Body of pancreas (tissue), 4 donors: ENCODE data around the gene GNB1L. TPM values are rescaled to one million over a fixed set of nuclear protein-coding genes. Genes with fewer than 3 reads are reported as not detected.

Experiments
- ATAC-seq: fragments of 150-250 bp; one replicate; pipeline ENCODE4 v1.9.1; 2016
- DNase-seq, 4 donors: peaks; one replicate each; pipeline ENCODE4 v3.0.0-alpha.2; 2019
- H3K27ac ChIP-seq, 4 donors: fragments of 200-600 bp; sonication (generic); 1 replicate in 3 of 4; 2 replicates in 1 of 4; pipeline versions ENCODE4 v1.5.1 to v1.6.1; 2016 to 2019; ENCODE audit warnings: mild to moderate bottlenecking in 1 of 4, mixed read lengths in 1 of 4, moderate library complexity in 1 of 4
- H3K27me3 ChIP-seq, 2 donors: fragments of 200-600 bp; sonication (generic); one replicate each; pipeline ENCODE4 v1.6.0; 2016; ENCODE audit warnings: mild to moderate bottlenecking in 1 of 2
- H3K36me3 ChIP-seq, 2 donors: fragments of 200-600 bp; sonication (generic); replicated peaks in 1 of 2; 2 replicates each; pipeline ENCODE4 v1.5.1; 2016; ENCODE audit warnings: low read depth in 2 of 2; ENCODE audit not compliant: insufficient read depth in 1 of 2
- H3K4me1 ChIP-seq: fragments of 200-600 bp; sonication (generic); one replicate; pipeline ENCODE4 v1.6.0; 2016
- H3K4me3 ChIP-seq, 2 donors: fragments of 200-600 bp; sonication (generic); 1 replicate in 1 of 2; 2 replicates in 1 of 2; pipeline ENCODE4 v1.5.1; 2016 to 2019
- H3K9me3 ChIP-seq, 3 donors: fragments of 200-600 bp; sonication (generic); 1 replicate in 2 of 3; 2 replicates in 1 of 3; pipeline ENCODE4 v1.5.1; 2016
- POLR2A ChIP-seq, 3 donors: fragments of 450-650 bp; IDR thresholded peaks; one replicate each; pipeline ENCODE4 v1.6.1; 2016; ENCODE audit warnings: antibody characterized with exemption in 3 of 3, mild to moderate bottlenecking in 2 of 3
- WGBS, 2 donors: methylation state at CpG; one replicate each; pipeline ENCODE4 v1.1.5; 2017; 5-methylcytosine and 5-hydroxymethylcytosine counted together
- intact Hi-C: fragments of 100-400 bp; cut with DNase I; formaldehyde crosslinking; loops from one replicate; pipeline ENCODE4 v1.15.1; 2023
- total RNA-seq, 2 donors: library from RNA; depleted of rRNA; stranded (reverse); fragments of >200 nt; gene quantifications; one replicate each; pipeline ENCODE4 v1.1.0, GENCODE V29; 2016
- TF ChIP-seq, protein P1 (sequence below), 7 experiments: fragments of 450-650 bp in 4 of 7; fragments of 200-600 bp in 3 of 7; sonication (generic) in 3 of 7; IDR thresholded peaks; one replicate each; pipeline ENCODE4 v1.5.1; 2016 to 2019; ENCODE audit warnings: antibody characterized with exemption in 7 of 7

Gene GNB1L
- total RNA-seq, 2 donors from 2014 or later, result 1.3 to 3.3 TPM

DNA sequence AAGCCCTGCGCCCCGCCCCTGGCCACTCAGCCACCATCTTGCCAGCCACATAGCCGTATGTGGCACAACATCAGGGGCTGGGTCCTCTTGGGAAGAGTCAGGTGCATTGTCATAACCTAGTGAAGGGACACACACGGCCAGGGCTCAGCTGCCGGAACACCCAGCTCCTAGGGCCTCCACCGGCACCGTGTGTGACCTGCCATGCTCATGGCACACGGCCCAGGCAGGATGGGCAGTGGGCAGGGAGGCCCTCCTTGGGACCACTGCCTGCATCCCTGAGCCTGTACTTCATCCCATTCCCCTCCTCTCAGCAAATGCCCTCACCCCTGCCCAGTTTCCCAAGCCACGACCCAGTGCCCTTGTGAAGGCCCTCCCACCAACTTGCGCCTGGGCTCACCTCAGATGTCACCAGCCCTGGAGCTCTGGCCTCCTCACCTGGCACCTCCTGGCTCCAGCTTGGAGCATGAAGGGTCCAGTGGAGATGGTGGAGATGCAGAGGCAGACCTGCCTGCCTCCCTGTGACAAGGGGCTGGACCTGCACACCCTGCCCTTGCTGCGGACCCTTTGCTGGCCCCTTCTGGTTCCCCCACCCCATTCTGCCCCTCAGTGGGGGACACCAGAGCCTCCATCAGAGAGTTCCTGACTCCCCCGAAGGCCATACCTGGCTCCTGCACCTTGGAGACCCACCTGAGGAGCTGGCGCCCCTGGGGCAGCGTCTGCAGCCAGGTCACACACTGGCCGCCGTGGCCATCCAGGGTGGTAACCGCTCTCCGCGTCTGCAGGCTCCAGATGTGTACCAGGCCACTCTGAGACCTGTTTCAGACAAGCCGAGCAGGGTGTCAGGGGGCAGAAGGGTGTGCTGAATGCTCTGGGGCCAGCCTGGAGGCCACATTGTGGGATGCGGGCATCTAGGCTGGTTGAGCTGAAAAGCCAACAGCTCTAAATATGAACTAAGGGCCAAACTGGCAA, 34.5 kb downstream of the GNB1L start:
- Histone ChIP-seq H3K36me3 (no peaks in the 10 kb centered on the region), H3K4me1 (no peaks in the 10 kb centered on the region), H3K9me3 (no peaks in the 10 kb centered on the region), H3K27me3 (no peaks in the 10 kb centered on the region), H3K27ac (no peak overlapping the region), H3K4me3 (no peak overlapping the region)
- peak in 2 of 4 donors; percentile 6 to 8 for DNase-seq
- intact Hi-C loops, result no loop called here
- TF ChIP-seq, protein P1, sequence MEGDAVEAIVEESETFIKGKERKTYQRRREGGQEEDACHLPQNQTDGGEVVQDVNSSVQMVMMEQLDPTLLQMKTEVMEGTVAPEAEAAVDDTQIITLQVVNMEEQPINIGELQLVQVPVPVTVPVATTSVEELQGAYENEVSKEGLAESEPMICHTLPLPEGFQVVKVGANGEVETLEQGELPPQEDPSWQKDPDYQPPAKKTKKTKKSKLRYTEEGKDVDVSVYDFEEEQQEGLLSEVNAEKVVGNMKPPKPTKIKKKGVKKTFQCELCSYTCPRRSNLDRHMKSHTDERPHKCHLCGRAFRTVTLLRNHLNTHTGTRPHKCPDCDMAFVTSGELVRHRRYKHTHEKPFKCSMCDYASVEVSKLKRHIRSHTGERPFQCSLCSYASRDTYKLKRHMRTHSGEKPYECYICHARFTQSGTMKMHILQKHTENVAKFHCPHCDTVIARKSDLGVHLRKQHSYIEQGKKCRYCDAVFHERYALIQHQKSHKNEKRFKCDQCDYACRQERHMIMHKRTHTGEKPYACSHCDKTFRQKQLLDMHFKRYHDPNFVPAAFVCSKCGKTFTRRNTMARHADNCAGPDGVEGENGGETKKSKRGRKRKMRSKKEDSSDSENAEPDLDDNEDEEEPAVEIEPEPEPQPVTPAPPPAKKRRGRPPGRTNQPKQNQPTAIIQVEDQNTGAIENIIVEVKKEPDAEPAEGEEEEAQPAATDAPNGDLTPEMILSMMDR (IDR thresholded peaks at IDR 0.05), result no peak
- no peak for TF ChIP-seq POLR2A (IDR thresholded peaks at IDR 0.05)
- ATAC-seq, result no peak
- 91 to 94% methylated on average over 10 to 18 of the region's 21 CpGs for WGBS, 2 donors

DNA sequence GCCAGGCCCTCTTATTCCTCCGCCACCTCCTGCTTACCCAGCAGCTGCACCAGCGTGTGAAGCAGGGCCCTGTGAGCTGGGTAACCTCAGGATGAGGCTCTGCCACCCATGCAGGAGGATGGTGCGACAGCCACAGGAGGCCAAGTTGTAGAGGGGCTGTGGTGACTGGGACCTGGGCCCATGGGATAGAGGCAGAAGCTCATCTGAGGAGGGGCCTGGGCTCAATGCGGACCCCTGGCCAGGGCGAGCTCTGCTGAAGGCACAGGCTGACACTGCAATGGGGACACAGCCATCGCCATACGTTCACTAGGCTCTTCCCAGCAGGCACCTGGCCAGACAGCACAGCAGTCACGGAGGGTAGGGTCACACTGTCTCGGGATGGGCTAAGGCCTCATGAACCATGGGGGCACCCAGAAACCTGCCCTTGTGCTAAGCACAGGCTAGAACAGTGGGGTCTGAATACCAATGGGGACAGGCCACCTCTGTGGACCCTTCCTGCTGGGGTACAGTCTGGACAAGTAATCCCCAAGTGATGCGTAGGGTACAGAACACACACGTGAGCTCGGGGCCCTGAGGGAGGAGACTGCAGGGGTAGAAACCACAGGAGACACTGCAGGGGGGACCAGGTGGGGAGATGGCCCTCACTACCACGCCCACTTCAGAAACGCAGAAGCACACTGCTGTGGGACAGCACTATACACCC, 35.3 kb downstream of the GNB1L start:
- WGBS, 2 donors, result 89 to 96% methylated on average over 5 to 13 of the region's 14 CpGs
- intact Hi-C loops, result no loop called here
- H3K4me1 ChIP-seq, result no peaks in the 10 kb centered on the region
- no peaks in the 10 kb centered on the region for H3K36me3 ChIP-seq
- DNase-seq, result peak in 1 of 4 donors; percentile 6
- ATAC-seq, result no peak
- no peaks in the 10 kb centered on the region for H3K27me3 ChIP-seq
- no peak overlapping the region for H3K27ac ChIP-seq
- TF ChIP-seq, protein P1 (IDR thresholded peaks at IDR 0.05), result no peak
- TF ChIP-seq POLR2A (IDR thresholded peaks at IDR 0.05), result no peak
- H3K4me3 ChIP-seq, result no peak overlapping the region
- H3K9me3 ChIP-seq, result no peaks in the 10 kb centered on the region

DNA sequence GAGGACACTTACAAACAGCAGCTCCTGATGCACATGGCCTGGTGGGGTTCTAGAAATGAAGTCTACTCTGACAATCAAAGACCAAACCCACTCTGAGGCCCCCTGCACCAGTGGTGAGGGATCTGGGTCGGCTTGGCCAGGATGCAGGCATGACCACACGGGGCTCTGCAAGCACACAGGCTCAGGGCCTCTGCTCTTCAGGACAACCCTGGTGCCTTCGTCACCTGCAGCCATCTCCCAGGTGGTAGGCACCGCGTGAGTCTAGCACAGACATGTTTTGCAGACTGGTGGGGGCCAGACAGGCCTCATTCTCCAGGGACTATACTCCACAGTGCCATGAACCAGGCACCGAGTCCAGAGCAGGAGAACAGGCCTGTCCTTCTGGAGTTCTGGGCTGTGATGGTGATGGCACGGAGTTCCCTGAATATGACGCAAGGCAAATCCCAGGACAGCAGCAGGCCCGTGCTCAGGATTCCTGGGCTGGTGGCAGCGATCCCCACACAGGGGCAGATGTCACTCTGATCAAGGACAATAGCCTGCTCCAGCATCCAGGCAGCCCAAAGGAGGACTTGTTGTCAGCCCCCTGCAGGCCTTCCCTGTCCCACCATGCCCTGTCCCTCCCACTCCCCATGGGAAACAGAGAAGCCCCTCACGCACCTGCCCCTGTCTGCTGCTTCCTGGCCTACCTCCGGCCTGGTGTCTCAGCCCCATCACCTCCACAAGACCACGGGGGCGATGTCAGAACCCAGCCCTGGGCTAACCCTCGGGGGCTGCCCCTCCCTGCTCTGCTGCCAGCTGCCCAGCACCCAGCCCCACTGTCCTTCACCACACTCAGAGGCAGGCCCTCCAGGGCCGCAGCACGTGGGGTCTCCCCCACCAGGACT, 36.1 kb downstream of the GNB1L start:
- DNase-seq (no peak), ATAC-seq (no peak)
- Histone ChIP-seq H3K27ac (no peak overlapping the region), H3K36me3 (no peaks in the 10 kb centered on the region), H3K4me1 (no peaks in the 10 kb centered on the region), H3K4me3 (no peak overlapping the region), H3K27me3 (no peaks in the 10 kb centered on the region), H3K9me3 (no peaks in the 10 kb centered on the region)
- WGBS, 2 donors, result 92% methylated on average over 9 to 15 of the region's 17 CpGs
- intact Hi-C loops, result no loop called here
- TF ChIP-seq, protein P1 (IDR thresholded peaks at IDR 0.05), result no peak
- no peak for TF ChIP-seq POLR2A (IDR thresholded peaks at IDR 0.05)

DNA sequence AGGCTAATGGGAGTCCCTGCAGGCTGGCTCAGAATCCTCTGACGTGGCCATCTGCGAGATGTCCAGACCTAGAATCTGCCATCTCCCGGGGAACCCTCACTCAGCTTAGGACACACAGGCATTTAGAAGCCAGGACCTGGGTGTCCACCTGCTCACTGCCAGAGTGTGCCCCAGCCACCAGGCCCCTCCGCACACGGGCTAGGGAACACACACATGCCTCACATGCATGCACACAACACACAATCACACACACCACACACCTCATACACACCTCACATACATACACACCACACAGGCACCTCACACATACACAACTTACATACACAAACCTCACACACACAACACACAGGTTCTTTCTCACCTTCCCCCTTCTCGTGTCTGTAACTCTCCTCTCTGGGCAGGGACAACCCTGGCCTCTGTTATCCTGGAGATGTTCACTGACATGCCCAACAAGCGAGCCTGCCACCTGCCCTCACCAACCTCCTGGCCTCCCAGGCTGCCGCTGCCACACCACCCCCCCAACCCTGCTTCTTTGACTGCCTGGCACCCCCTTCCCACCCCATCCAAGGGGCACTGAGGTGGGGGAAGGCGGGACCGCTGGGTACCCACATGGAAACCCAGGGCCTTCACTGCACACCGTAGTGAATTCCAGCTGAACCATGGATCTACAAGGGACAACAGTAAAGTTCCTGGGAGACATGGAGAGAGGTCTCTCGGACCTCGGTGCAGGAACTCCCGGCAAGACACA, 38.1 kb downstream of the GNB1L start:
- Histone ChIP-seq H3K9me3 (no peaks in the 10 kb centered on the region), H3K27ac (no peak overlapping the region), H3K36me3 (no peaks in the 10 kb centered on the region), H3K27me3 (no peaks in the 10 kb centered on the region), H3K4me3 (no peak overlapping the region), H3K4me1 (no peaks in the 10 kb centered on the region)
- 92% methylated on average over 14 of the region's 14 CpGs for WGBS, 2 donors
- no peak for DNase-seq
- ATAC-seq, result no peak
- TF ChIP-seq POLR2A (IDR thresholded peaks at IDR 0.05), result no peak
- TF ChIP-seq, protein P1 (IDR thresholded peaks at IDR 0.05), result no peak
- intact Hi-C loops, result no loop called here
